HL-60 (cell line): Measurements from ENCODE around the gene PRG2.
A peak's percentile ranks its signal among the peaks of the same experiment; 100 is the strongest.

Experiments used
- DNase-seq, 2 experiments: peaks; one replicate each; pipeline ENCODE4 v3.0.0-alpha.2; 2010 to 2020; ENCODE audit warnings: low read depth in 1 of 2, low spot score in 1 of 2
- H3K27ac ChIP-seq: fragments of 250-450 bp; sonication (Bioruptor Pico); replicated peaks from 2 replicates; pipeline ENCODE4 v1.5.1; 2020; ENCODE audit warnings: mild to moderate bottlenecking, moderate library complexity
- H3K27me3 ChIP-seq: fragments of 250-450 bp; sonication (Bioruptor Pico); 2 replicates; pipeline ENCODE4 v1.5.1; 2021; ENCODE audit warnings: mild to moderate bottlenecking, moderate library complexity; ENCODE audit not compliant: insufficient read depth, poor library complexity, severe bottlenecking
- H3K4me3 ChIP-seq: replicated peaks from 2 replicates; pipeline ENCODE4 v1.5.1; 2011; ENCODE audit warnings: mild to moderate bottlenecking, control low read depth, low read length; ENCODE audit not compliant: insufficient read depth
- CTCF ChIP-seq: IDR thresholded peaks from one replicate; pipeline ENCODE4 v1.5.1; 2011; ENCODE audit warnings: low read length, control low read depth, inconsistent platforms; ENCODE audit not compliant: insufficient read depth
- GABPA ChIP-seq: IDR thresholded peaks from 2 replicates; pipeline ENCODE4 v1.6.1; 2012; ENCODE audit warnings: low read depth
- POLR2AphosphoS5 ChIP-seq: IDR thresholded peaks from 2 replicates; pipeline ENCODE4 v1.6.1; 2012; ENCODE audit warnings: low read depth
- REST ChIP-seq: IDR thresholded peaks from 2 replicates; pipeline ENCODE4 v1.6.1; 2012; ENCODE audit warnings: low read depth; ENCODE audit not compliant: insufficient replicate concordance
- SPI1 ChIP-seq: IDR thresholded peaks from 2 replicates; pipeline ENCODE4 v1.6.1; 2012; ENCODE audit warnings: low read depth, mild to moderate bottlenecking, borderline replicate concordance

PRG2 gene

DNA sequence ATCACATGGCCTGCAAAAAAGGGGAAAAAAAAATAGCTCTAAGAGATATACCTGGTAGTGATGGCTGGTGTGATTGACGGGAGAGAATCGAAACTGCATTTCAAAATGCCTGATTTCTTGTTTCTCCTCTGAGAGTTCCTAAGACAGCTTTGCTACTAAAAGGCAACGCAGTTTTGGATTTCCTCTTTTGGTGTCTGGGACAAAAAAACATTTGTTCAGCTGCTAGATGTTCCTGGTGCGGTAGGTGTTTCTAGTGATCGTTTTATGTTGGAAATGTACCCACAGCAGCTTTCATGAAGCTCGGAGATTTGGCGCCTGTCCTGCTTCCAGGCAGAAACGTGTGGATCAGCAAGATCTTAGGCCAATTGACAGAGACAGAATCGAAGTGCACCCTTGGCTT lies 34.2 kb downstream of the PRG2 start:
- H3K27me3 ChIP-seq, result no peaks in the 10 kb centered on the region
- no peak overlapping the region for H3K4me3 ChIP-seq
- TF ChIP-seq SPI1 (peak; percentile 76), GABPA (no peak)
- H3K27ac ChIP-seq, result peak overlapping the region; percentile 16
- DNase-seq, result peak in 1 of 2 experiments; percentile 24

DNA sequence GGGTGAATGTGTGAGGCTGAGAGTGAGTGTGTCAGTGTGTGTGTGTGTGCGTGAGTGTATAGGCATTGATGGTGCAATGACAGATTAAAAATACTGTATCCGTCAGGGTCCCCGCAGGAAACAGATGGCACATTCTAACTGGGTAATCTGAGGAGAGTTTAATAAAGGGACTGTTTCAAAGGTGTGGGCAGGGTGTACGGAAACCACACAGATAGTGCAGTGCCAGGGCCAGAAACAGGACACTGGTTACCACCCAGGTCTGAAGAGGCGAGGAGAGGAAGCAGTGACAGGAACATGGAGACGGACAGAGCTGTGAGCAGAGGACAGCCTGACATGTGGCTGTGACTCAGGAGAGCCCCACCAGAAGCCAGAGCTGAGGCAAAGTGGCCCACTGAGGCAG lies 35.8 kb downstream of the PRG2 start:
- TF ChIP-seq SPI1 (peak; percentile 40; the same call in 1 of the 2 replicates), POLR2AphosphoS5 (peak; percentile 82), REST (no peak)
- no peaks in the 10 kb centered on the region for H3K27me3 ChIP-seq
- H3K4me3 ChIP-seq, result no peak overlapping the region
- peak overlapping the region; percentile 60 for H3K27ac ChIP-seq
- DNase-seq, result peak; percentile 66 to 71

DNA sequence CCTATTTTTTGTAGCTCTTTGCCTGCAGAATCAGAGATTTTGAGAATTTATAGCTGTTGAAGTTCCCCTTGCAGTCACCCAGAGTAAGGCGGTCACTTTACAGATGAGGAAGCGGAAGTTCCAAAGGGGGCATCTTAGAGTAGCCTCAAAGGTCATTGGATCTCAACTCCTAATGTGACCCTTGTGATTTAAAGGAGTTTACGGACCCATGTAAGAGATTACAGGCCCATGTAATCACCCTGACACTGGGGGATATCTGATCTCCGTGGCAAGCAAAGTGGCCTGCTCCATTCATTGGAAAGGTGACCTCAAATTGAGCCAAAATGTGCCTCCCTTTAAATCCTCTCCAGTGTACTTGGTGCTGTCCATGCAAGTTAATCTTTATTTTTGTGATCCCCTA lies 36.6 kb downstream of the PRG2 start:
- TF ChIP-seq CTCF (no peak), SPI1 (peak; percentile 28; the same call in 1 of the 2 replicates)
- DNase-seq, result no peak
- Histone ChIP-seq H3K4me3 (no peak overlapping the region), H3K27me3 (no peaks in the 10 kb centered on the region), H3K27ac (peak overlapping the region; percentile 60)

DNA sequence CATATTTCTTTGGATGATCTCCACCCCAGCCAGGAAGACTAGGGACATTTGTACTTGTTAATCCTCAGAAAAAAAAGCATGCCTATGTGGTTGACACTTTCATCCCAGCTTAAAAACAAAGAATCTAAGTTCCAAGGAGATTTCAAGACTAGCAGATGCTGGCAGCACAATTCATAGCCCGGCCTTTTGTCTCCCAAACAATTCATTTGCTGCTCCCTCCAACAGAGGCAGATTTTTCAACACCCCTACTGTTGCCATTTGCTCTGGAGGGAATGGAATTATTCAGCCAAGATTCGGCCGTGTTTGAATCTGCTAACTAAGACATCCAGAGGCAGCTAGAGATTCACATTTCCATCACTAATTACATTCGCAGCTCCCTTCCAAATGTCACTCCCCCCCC lies 37.0 kb downstream of the PRG2 start:
- TF ChIP-seq POLR2AphosphoS5, result no peak
- no peak for TF ChIP-seq REST
- TF ChIP-seq SPI1, result no peak
- TF ChIP-seq GABPA, result no peak
- TF ChIP-seq CTCF, result no peak
- Histone ChIP-seq H3K4me3 (no peak overlapping the region), H3K27me3 (no peaks in the 10 kb centered on the region), H3K27ac (no peak overlapping the region)
- DNase-seq, result no peak

DNA sequence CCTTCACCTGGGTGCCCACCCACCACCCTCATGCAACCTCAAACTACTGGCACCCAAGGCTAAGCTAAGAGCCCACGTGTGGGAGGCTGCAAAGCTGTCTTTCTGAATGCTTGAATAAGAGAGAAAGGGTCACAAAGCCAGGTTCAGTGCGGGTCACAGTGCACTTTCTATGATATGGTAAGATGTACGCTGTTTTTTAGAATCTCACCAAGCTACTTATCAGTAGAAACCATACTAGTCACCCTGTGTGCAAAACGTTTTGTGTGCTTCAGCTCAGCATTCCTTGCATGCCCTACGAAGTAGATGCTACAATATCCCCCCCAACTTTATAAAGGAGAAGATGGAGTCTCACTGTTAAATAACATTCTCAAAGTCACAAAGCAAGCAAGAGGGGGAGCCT lies 37.4 kb downstream of the PRG2 start:
- H3K4me3 ChIP-seq, result no peak overlapping the region
- H3K27ac ChIP-seq, result no peak overlapping the region
- no peak for DNase-seq
- no peak for TF ChIP-seq GABPA
- TF ChIP-seq CTCF, result no peak
- TF ChIP-seq REST, result no peak
- TF ChIP-seq SPI1, result no peak
- TF ChIP-seq POLR2AphosphoS5, result no peak
- no peaks in the 10 kb centered on the region for H3K27me3 ChIP-seq
